ENCODE data around the gene PDE9A.

The PDE9A gene

GRCh38 chr21:42768324-42769121 is 115.1 kb downstream of the PDE9A start:
- no peak overlapping the region for H3K4me3 ChIP-seq
- no peak for TF ChIP-seq Cebpa-rat (IDR thresholded peaks at IDR 0.05)
- H3K9ac ChIP-seq: no peak overlapping the region
- no peaks in the 10 kb centered on the region for H3K9me3 ChIP-seq (replicated peaks in 1 of 11)
- no peaks in the 10 kb centered on the region for H3K27me3 ChIP-seq
- H3K27ac ChIP-seq: no peak overlapping the region
- no peaks in the 10 kb centered on the region; a peak in 1 of 22 replicates for H4K20me1 ChIP-seq
- H3K4me1 ChIP-seq: peaks cover 10 to 11% (median 10%) of the 10 kb centered on the region in 10 experiments
- no peaks in the 10 kb centered on the region for H3K36me3 ChIP-seq
- H3K4me2 ChIP-seq: no peak overlapping the region

GRCh38 chr21:42769183-42769819 is 115.9 kb downstream of the PDE9A start:
- Histone ChIP-seq H4K20me1 (no peaks in the 10 kb centered on the region; a peak in 1 of 22 replicates), H3K4me2 (no peak overlapping the region), H3K9ac (no peak overlapping the region), H3K36me3 (no peaks in the 10 kb centered on the region), H3K27ac (no peak overlapping the region), H3K9me3 (replicated peaks in 1 of 11) (no peaks in the 10 kb centered on the region), H3K4me3 (no peak overlapping the region), H3K4me1 (peaks cover 2 to 3% (median 2%) of the 10 kb centered on the region in 10 experiments), H3K27me3 (no peaks in the 10 kb centered on the region)
- no peak for TF ChIP-seq Cebpa-rat (IDR thresholded peaks at IDR 0.05)

- no peak for TF ChIP-seq Cebpa-rat (IDR thresholded peaks at IDR 0.05)
- no peaks in the 10 kb centered on the region for H3K36me3 ChIP-seq
These were observed 116.6 kb downstream of the PDE9A start for GRCh38 chr21:42769820-42770716.

GRCh38 chr21:42770717-42771502 is 117.5 kb downstream of the PDE9A start:
- no peak overlapping the region for H3K9ac ChIP-seq
- no peak overlapping the region for H3K4me2 ChIP-seq
- no peaks in the 10 kb centered on the region for H3K4me1 ChIP-seq
- no peak overlapping the region for H3K4me3 ChIP-seq
- H3K27me3 ChIP-seq: peaks cover 2 to 8% (median 5%) of the 10 kb centered on the region in 11 experiments; a peak in 14 of 22 replicates
- H3K27ac ChIP-seq: no peak overlapping the region
- no peaks in the 10 kb centered on the region for H3K9me3 ChIP-seq (replicated peaks in 1 of 11)
- H3K36me3 ChIP-seq: no peaks in the 10 kb centered on the region
- TF ChIP-seq Cebpa-rat (IDR thresholded peaks at IDR 0.05): no peak
- no peaks in the 10 kb centered on the region; a peak in 1 of 22 replicates for H4K20me1 ChIP-seq

More at GRCh38 chr21:42769820-42770716, 116.6 kb downstream of the PDE9A start:
- no peak overlapping the region for H3K9ac ChIP-seq
- no peaks in the 10 kb centered on the region; a peak in 1 of 22 replicates for H4K20me1 ChIP-seq
- no peak overlapping the region for H3K4me2 ChIP-seq
- H3K4me3 ChIP-seq: no peak overlapping the region
- H3K27me3 ChIP-seq: no peaks in the 10 kb centered on the region; a peak in 3 of 22 replicates
- no peaks in the 10 kb centered on the region for H3K9me3 ChIP-seq (replicated peaks in 1 of 11)
- H3K27ac ChIP-seq: no peak overlapping the region
- H3K4me1 ChIP-seq: no peaks in the 10 kb centered on the region

GRCh38 chr21:42771503-42771805 is 118.0 kb downstream of the PDE9A start:
- H3K4me3 ChIP-seq: no peak overlapping the region
- no peak overlapping the region for H3K27ac ChIP-seq
- peaks cover 4 to 14% (median 11%) of the 10 kb centered on the region in 11 experiments; a peak in 16 of 22 replicates for H3K27me3 ChIP-seq
- no peak overlapping the region for H3K4me2 ChIP-seq
- H4K20me1 ChIP-seq: no peaks in the 10 kb centered on the region; a peak in 1 of 22 replicates
- no peak overlapping the region; a peak in 1 of 22 replicates for H3K9ac ChIP-seq
- TF ChIP-seq Cebpa-rat (IDR thresholded peaks at IDR 0.05): no peak
- no peaks in the 10 kb centered on the region for H3K4me1 ChIP-seq
- H3K36me3 ChIP-seq: no peaks in the 10 kb centered on the region
- H3K9me3 ChIP-seq (replicated peaks in 1 of 11): no peaks in the 10 kb centered on the region

GRCh38 chr21:42775123-42775522 is 121.7 kb downstream of the PDE9A start:
- no peak overlapping the region for H3K9ac ChIP-seq
- no peaks in the 10 kb centered on the region for H3K9me3 ChIP-seq (replicated peaks in 1 of 11)
- H3K36me3 ChIP-seq: no peaks in the 10 kb centered on the region
- TF ChIP-seq Cebpa-rat (IDR thresholded peaks at IDR 0.05): no peak
- peaks cover 0 to 20% (median 9%) of the 10 kb centered on the region in 10 experiments; a peak in 14 of 20 replicates for H3K4me1 ChIP-seq
- H3K27me3 ChIP-seq: peaks cover 28 to 43% (median 36%) of the 10 kb centered on the region in 11 experiments
- H4K20me1 ChIP-seq: peaks cover 0 to 5% (median 0%) of the 10 kb centered on the region in 11 experiments; a peak in 2 of 22 replicates
- H3K27ac ChIP-seq: no peak overlapping the region
- no peak overlapping the region for H3K4me2 ChIP-seq
- no peak overlapping the region for H3K4me3 ChIP-seq

- no peak overlapping the region for H3K9ac ChIP-seq
- no peak overlapping the region for H3K4me3 ChIP-seq
- peaks cover 0 to 23% (median 10%) of the 10 kb centered on the region in 10 experiments; a peak in 16 of 20 replicates for H3K4me1 ChIP-seq
- H3K27ac ChIP-seq: no peak overlapping the region
- H3K9me3 ChIP-seq (replicated peaks in 1 of 11): no peaks in the 10 kb centered on the region
- H4K20me1 ChIP-seq: peaks cover 0 to 5% (median 0%) of the 10 kb centered on the region in 11 experiments; a peak in 2 of 22 replicates
- H3K27me3 ChIP-seq: peaks cover 36 to 51% (median 44%) of the 10 kb centered on the region in 11 experiments
- TF ChIP-seq Cebpa-rat (IDR thresholded peaks at IDR 0.05): no peak
- no peaks in the 10 kb centered on the region for H3K36me3 ChIP-seq
- H3K4me2 ChIP-seq: no peak overlapping the region
These were observed 122.5 kb downstream of the PDE9A start for GRCh38 chr21:42775891-42776290.

GRCh38 chr21:42777064-42777756 is 123.8 kb downstream of the PDE9A start:
- Histone ChIP-seq H4K20me1 (peaks cover 0 to 5% (median 0%) of the 10 kb centered on the region in 11 experiments; a peak in 1 of 22 replicates), H3K4me3 (no peak overlapping the region), H3K27ac (no peak overlapping the region; a peak in 1 of 22 replicates), H3K9me3 (replicated peaks in 1 of 11) (no peaks in the 10 kb centered on the region), H3K9ac (no peak overlapping the region), H3K4me2 (peak overlapping the region in 6 of 11 experiments; percentile 36 to 68 (median 45); a peak in 6 of 22 replicates), H3K4me1 (peaks cover 5 to 30% (median 20%) of the 10 kb centered on the region in 10 experiments; a peak in 19 of 20 replicates), H3K27me3 (peaks cover 47 to 64% (median 57%) of the 10 kb centered on the region in 11 experiments), H3K36me3 (no peaks in the 10 kb centered on the region)
- TF ChIP-seq Cebpa-rat (IDR thresholded peaks at IDR 0.05): no peak

Measured in BLaER1 treated with 17β-estradiol and CSF1 and Interleukin-3, amounts not matched to agents 10 nM and 100 nM (cell line).